Measurements from ENCODE around the gene HMGXB3. TPM values are rescaled to one million over a fixed set of nuclear protein-coding genes. Genes with fewer than 3 reads are reported as not detected.
"Not testable (repeated sequence)": the region's sequence is repeated elsewhere in the genome, so short reads cannot be mapped to it uniquely, and the experiment has no call there.

The HMGXB3 gene
- total RNA-seq, 2 experiments from 2014 or later = 35.1 to 44.0 TPM

GRCh38 chr5:150026682-150027172 is 26.2 kb downstream of the HMGXB3 start:
- Histone ChIP-seq H4K20me1 (ENCODE audit: insufficient read depth, low read length) (no peaks in the 10 kb centered on the region), H3K36me3 (ENCODE audit: insufficient read depth, low read length) (peaks cover 92% of the 10 kb centered on the region), H3K4me2 (ENCODE audit: low read length) (no peak overlapping the region), H3K79me2 (ENCODE audit: insufficient read depth, low read depth, low read length) (no peaks in the 10 kb centered on the region), H3K9me3 (ENCODE audit: low read length) (no peaks in the 10 kb centered on the region), H3K9me2 (ENCODE audit: insufficient read depth, low read length) (no peaks in the 10 kb centered on the region), H3K27ac (ENCODE audit: low read depth, low read length, poor library complexity, severe bottlenecking) (no peak overlapping the region), H3K4me1 (ENCODE audit: insufficient read depth, low read length, poor library complexity, severe bottlenecking) (no peaks in the 10 kb centered on the region), H3K4me3 (ENCODE audit: low read depth, low read length, poor library complexity, severe bottlenecking) (no peak overlapping the region), H2AFZ (ENCODE audit: low read length) (no peak overlapping the region)
- DNase-seq (ENCODE audit: low spot score) = no peak
- TF ChIP-seq EZH2phosphoT487 (IDR thresholded peaks at IDR 0.05; ENCODE audit: borderline replicate concordance, low read depth, low read length) (no peak), CTCF (conservative IDR thresholded peaks at IDR 0.05; ENCODE audit: low read length) (no peak)
- POLR2A ChIA-PET = interaction anchor here (0.6 to 1.3 kb wide), 2 partner anchors 10 to 61 kb away, joined by 3 read pairs; no protein-coding TSS in a partner anchor
- intact Hi-C loops (cut with micrococcal nuclease; ENCODE audit: unreplicated experiment) = no loop called here
- CTCF ChIA-PET (ENCODE audit: unreplicated experiment) = interaction anchor here (0.5 kb wide), 1 partner anchor 1178 kb away, joined by 3 read pairs; no protein-coding TSS in a partner anchor
- no TSS peak for BruUV-seq (replicated peaks)

- CTCF ChIA-PET (ENCODE audit: unreplicated experiment); H3K9me2 ChIP-seq (ENCODE audit: insufficient read depth, low read length); H3K4me1 ChIP-seq (ENCODE audit: insufficient read depth, low read length, poor library complexity, severe bottlenecking); DNase-seq (ENCODE audit: low spot score); H2AFZ ChIP-seq (ENCODE audit: low read length); H3K9me3 ChIP-seq (ENCODE audit: low read length); BruUV-seq (replicated peaks); H4K20me1 ChIP-seq (ENCODE audit: insufficient read depth, low read length); H3K4me3 ChIP-seq (ENCODE audit: low read depth, low read length, poor library complexity, severe bottlenecking); H3K27ac ChIP-seq (ENCODE audit: low read depth, low read length, poor library complexity, severe bottlenecking); H3K4me2 ChIP-seq (ENCODE audit: low read length); intact Hi-C loops (cut with micrococcal nuclease; ENCODE audit: unreplicated experiment); H3K79me2 ChIP-seq (ENCODE audit: insufficient read depth, low read depth, low read length): not testable (repeated sequence)
- POLR2A ChIA-PET = interaction anchor here (0.6 kb wide), 1 partner anchor 9 kb away, joined by 3 read pairs; no protein-coding TSS in a partner anchor
- H3K36me3 ChIP-seq (ENCODE audit: insufficient read depth, low read length) = peaks cover 92% of the 10 kb centered on the region
These were observed 27.5 kb downstream of the HMGXB3 start for GRCh38 chr5:150028047-150028446.

DNA sequence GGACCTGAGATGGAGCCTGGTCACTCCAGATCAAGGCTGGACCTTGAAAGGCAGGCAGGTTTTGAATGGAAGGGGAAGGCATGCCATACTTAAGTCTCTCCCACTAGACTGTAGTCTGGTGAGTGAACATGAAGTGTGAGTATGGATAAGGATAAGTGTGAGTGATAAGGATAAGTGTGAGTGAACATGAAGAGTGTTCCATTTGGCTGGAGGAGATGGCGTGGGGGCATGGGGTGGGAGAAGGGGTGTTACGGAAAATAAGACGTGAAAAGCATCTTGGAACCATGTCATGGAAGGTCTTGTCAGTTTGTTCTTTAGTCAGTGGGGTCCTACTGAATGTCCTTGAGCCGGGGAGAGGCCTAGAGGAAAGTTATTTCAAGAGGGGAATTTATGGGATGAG is 32.8 kb downstream of the HMGXB3 start:
- no peak overlapping the region for H3K4me2 ChIP-seq (ENCODE audit: low read length)
- no peak overlapping the region for H3K27ac ChIP-seq (ENCODE audit: low read depth, low read length, poor library complexity, severe bottlenecking)
- no peaks in the 10 kb centered on the region for H3K9me2 ChIP-seq (ENCODE audit: insufficient read depth, low read length)
- H3K36me3 ChIP-seq (ENCODE audit: insufficient read depth, low read length) = peaks cover 96% of the 10 kb centered on the region
- H2AFZ ChIP-seq (ENCODE audit: low read length) = no peak overlapping the region
- peaks cover 18% of the 10 kb centered on the region for H3K4me1 ChIP-seq (ENCODE audit: insufficient read depth, low read length, poor library complexity, severe bottlenecking)
- intact Hi-C loops (cut with micrococcal nuclease; ENCODE audit: unreplicated experiment) = no loop called here
- no peak for DNase-seq (ENCODE audit: low spot score)
- CTCF ChIA-PET (ENCODE audit: unreplicated experiment) = no interaction called here
- no peaks in the 10 kb centered on the region for H3K79me2 ChIP-seq (ENCODE audit: insufficient read depth, low read depth, low read length)
- H3K4me3 ChIP-seq (ENCODE audit: low read depth, low read length, poor library complexity, severe bottlenecking) = no peak overlapping the region
- no TSS peak for BruUV-seq (replicated peaks)
- H3K9me3 ChIP-seq (ENCODE audit: low read length) = no peaks in the 10 kb centered on the region
- H4K20me1 ChIP-seq (ENCODE audit: insufficient read depth, low read length) = no peaks in the 10 kb centered on the region; the same call in 1 of the 2 replicates
- TF ChIP-seq CTCF (conservative IDR thresholded peaks at IDR 0.05; ENCODE audit: low read length) = no peak
- no peak for TF ChIP-seq EZH2phosphoT487 (IDR thresholded peaks at IDR 0.05; ENCODE audit: borderline replicate concordance, low read depth, low read length)
- POLR2A ChIA-PET = no interaction called here
